Epithelial cell of proximal tubule (primary cell): Measurements from ENCODE around the gene IKZF3. TPM values are rescaled to one million over a fixed set of nuclear protein-coding genes. Genes with fewer than 3 reads are reported as not detected.

Source experiments
- DNase-seq: peaks from one replicate; pipeline ENCODE4 v3.0.0-alpha.2; 2011; ENCODE audit warnings: low read depth
- H3K4me3 ChIP-seq: 2 replicates; pipeline ENCODE4 v1.5.1; 2011; ENCODE audit warnings: low read depth, mild to moderate bottlenecking, low read length
- CTCF ChIP-seq: conservative IDR thresholded peaks from 2 replicates; pipeline ENCODE4 v1.5.1; 2012; ENCODE audit warnings: low read depth, mild to moderate bottlenecking, low read length
- total RNA-seq: library from RNA; depleted of rRNA; stranded (reverse); fragments of >200 nt; gene quantifications from 2 replicates; pipeline ENCODE4 v1.2.3, GENCODE V29; 2015

Gene IKZF3
- total RNA-seq, 1 donor from 2014 or later = not detected

- no peak for TF ChIP-seq CTCF
- peak overlapping the region; percentile 71 for H3K4me3 ChIP-seq
- DNase-seq = no peak
These were observed 125.6 kb downstream of the IKZF3 start for GRCh38 chr17:39738568-39738901.

GRCh38 chr17:39737760-39738567 is 126.1 kb downstream of the IKZF3 start, which contains the start of gene GRB7:
TSS of gene GRB7 (plus strand) at chr17:39737938. CDS start at chr17:39742302, 4,364 bp downstream.
- peak within 1 kb of the TSS; percentile 71 for H3K4me3 ChIP-seq
- no peak for DNase-seq
- no peak for TF ChIP-seq CTCF

- TF ChIP-seq CTCF = no peak
- peak overlapping the region; percentile 71 for H3K4me3 ChIP-seq
- no peak for DNase-seq
These were observed 126.8 kb downstream of the IKZF3 start for GRCh38 chr17:39737206-39737759.

- no peak overlapping the region for H3K4me3 ChIP-seq
- DNase-seq = no peak
- no peak for TF ChIP-seq CTCF
These were observed 127.6 kb downstream of the IKZF3 start for GRCh38 chr17:39736319-39737165.

- H3K4me3 ChIP-seq = no peak overlapping the region
- TF ChIP-seq CTCF = no peak
- no peak for DNase-seq
These were observed 128.2 kb downstream of the IKZF3 start for GRCh38 chr17:39735882-39736281.

GRCh38 chr17:39732586-39732985 is 131.5 kb downstream of the IKZF3 start:
- H3K4me3 ChIP-seq = no peak overlapping the region
- DNase-seq = no peak
- no peak for TF ChIP-seq CTCF
